Ammon's horn (tissue), 1 donor: ENCODE measurements around the gene TCF7L2.

Experiments
- DNase-seq: peaks from one replicate; pipeline ENCODE4 v3.0.0-alpha.2; 2016; ENCODE audit warnings: low spot score

TCF7L2 gene

DNA sequence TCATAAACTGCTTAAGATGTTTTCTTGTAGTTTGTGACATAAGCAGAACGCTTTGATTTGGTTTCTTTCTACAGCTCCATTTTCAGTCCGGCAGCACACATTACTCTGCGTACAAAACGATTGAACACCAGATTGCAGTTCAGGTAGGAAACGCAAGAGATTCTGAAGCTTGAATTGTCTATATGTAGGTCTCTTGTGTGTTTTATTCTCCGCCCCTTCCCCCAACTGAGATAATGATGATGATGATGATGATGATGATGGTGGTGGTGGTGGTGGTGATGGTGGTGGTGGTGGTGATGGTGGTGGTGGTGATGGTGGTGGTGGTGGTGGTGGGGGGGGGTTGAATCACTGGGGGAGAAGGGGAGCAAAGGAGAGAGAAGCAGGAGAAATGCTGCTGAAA lies 14.4 kb downstream of the TCF7L2 start:
- DNase-seq, result no peak

DNA sequence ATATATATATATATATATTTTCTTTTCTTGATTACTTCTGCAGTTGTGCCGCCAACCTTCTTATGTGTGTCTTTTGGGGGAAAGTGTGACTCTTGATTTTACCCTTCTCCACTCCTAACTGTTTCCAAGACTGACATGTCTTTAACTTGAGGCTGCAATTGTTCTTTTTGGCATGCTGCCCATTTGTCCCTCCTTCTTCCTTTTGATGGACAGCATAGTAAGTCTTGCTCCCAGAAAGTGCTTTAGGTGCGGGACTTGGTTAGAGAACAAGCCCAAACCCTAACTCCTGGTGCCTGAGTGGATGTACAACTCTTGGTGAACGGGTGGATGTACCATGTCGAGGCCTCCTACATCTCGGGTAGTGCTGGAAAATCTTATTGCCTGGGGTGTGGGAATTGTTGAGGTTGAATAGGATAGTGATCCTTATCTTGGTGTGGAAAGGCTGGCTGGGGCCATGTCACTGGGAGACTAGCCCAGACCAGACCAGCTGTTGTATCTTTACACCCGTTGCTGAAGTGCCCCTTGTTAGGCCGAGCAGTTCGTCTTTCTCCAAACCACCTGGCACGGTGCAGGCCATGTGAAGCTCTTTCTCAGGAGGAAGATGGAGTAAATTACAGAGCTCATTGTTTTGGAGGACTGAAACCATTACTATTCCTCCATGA lies 16.3 kb downstream of the TCF7L2 start:
- no peak for DNase-seq

DNA sequence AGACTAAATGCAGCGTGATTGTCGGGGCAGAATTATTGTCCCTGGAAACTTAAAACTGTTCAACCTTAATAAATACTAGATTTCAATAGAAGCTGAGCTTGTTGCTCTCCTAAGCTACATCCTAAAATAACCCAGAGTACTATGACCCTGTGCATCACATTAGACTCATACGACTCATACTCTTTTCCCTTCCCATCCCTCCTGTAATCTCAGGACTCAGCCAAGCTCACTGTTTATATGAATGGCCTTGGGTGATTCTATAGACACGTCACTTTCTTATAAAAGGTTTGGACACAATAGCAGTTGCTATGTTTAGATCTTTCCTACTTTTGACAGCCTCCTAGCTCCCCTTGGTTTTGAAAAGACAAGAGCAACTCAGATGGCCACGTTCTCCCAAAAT lies 17.2 kb downstream of the TCF7L2 start:
- DNase-seq, result no peak

DNA sequence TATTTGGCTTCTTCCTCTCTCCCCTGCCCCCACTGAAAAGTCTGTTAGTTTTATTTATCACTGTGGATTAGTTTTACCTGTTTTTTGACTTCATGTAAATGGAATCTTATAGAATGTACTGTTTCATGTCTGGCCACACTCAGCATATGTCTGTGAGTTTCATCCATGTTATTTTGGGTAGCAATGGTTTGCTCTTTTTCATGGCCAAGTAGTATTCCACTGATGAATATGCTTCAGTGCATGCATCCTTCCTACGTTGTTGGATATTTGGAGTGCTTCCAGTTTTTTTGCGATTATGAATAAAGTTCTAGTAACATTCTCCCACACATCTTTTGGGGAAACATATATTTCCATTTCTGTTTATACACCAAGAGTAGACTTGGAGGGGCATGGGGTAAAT lies 19.1 kb downstream of the TCF7L2 start:
- DNase-seq, result no peak

DNA sequence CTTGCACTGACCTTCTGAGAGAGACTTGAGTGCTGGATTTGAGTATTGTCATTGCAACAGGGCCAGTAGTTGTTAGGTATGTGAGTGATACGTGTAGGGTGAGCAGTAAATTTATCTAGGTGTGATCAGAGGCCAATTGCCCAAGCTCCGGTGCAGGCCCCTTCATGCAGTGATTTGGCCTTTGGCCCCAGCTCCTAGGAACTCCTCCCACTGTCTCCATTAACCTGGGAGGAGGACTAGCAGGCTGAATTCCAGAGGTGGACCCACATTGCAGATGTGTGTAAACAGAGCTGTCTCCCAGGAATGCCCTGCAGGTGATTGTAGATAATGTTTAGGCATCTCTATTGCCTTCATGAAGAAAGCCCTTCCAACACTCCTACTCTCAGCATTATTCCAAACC lies 19.5 kb downstream of the TCF7L2 start:
- DNase-seq, result no peak

DNA sequence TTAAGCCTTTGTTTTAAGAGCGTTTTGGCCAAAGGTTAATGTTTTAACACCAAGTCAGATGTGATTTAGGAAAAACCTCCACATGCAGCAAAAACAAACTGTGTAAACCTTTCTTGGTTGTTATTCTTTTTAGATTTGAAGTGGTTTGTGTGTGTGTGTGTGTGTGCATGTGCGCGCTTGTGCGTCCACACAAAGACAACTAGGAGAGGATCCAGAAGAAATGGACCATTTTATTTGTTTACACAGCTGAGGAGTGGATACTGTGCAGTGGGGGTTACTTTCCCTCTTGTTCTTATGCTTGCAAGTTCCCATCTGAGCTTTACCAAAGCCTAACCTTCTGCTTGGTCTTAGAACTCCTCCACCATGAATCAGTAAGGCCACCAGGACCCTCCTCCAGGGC lies 20.0 kb downstream of the TCF7L2 start:
- DNase-seq, result no peak

DNA sequence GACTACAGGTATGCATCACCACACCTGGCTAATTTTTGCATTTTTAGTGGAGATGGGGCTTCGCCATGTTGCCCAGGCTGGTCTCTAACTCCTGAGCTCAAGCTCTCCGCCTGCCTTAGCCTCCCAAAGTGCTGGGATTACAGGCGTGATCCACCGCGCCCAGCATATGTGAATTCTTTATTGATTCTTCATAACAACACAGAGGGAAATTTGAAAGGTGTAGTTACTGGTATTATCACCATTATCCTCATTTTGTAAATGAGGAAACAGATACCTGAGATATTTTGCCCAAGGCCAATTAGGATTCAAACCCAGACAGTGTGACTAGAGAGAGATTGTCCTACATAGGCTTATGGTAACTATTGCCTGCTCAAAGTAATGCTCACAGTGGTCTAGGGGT lies 22.6 kb downstream of the TCF7L2 start:
- no peak for DNase-seq

DNA sequence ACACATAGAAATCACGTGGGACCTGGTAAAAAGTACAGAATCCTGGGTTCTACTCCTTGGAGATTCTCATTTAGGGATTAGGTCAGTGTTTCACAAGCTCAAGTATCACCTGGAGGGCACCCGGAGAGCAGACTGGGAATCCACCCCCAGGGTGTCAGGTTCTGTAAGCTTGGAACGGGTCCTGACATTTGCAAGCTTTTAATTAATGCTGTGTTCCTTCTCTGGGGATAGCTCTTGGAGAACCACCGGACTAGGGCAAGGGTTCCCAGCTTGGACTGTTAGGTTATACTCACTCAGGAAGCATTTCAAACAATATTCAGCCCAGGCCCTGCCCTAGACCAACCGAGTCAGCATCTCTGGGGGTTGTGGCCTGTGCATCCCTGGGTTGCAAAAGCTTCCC lies 23.0 kb downstream of the TCF7L2 start:
- no peak for DNase-seq

DNA sequence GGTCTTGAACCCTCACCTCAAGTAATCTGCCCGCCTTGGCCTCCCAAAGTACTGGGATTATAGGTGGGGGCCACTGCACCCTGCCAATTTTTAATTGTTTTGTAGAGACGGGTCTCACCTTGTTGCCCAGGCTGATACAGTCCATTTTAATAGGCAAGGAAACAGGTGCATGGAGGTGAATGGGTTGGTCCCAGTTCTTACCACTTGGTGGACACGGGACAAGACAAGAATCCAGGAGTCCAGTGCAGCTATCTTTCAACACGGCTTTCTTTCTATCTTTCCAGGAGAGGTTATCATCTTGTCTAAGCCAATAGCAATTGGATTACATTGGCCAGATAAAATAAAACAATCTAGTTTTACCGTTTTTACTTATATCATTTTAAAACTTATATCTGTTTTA lies 23.8 kb downstream of the TCF7L2 start:
- DNase-seq, result no peak

DNA sequence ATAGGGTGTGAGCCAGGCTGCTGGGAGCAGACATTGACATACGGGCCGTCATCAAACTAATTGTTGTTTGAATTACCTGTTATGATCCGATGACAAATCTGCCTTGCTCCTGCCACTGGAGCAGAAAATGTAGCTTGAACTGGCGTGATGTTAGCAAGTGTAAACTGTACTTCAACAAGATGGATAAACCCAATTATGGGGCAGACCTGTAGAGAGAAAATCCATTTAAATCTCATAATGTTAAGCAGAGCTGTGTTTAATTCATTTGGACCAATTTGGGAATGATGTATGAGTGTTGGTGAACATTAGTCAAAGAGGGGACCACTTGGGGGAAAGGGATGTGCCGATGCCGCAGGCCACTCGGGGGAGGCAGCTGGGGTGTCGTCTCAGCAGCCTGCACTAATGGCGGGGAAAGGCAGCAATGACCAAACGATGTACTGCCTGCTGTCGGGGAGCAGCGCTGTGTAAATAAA lies 27.4 kb downstream of the TCF7L2 start:
- no peak for DNase-seq

DNA sequence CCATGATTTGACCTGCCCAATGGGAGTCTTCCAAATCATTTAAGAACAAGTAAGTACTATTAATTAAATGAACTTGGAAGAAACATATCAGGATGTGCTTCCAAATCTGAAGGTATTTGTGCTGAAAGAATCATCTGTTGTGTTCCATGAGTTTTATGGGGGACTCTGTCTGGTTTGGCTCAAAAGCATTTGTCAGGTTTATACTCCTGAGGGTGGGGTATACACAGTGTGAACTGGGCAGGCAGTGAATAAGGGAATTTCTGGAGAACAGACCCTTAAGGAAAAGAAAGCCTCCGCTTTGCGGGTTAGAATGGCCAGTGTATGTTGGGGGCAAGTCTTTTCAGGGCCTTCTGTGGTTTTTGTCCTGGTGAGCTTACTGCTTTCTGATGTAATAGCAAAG lies 29.9 kb downstream of the TCF7L2 start:
- DNase-seq, result no peak

DNA sequence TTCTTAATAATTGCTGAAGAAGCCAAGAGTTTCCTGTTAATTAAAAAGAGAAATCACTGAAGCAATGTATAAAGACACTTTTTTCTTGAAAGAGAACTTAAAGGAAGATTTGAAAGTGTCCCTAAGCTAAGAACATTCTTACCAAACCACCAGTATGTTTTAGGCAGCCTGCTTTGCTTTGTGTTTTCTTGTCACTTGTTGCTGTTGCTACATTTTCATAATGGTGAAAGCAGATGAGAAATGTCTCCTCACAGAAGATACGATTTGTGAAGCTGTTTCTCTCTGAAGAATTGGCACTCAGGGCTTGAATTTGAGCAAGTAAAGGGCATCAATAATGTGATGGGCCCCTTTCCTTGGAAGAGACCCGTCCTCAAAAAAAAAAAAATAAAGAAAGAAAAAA lies 30.9 kb downstream of the TCF7L2 start:
- DNase-seq, result no peak

DNA sequence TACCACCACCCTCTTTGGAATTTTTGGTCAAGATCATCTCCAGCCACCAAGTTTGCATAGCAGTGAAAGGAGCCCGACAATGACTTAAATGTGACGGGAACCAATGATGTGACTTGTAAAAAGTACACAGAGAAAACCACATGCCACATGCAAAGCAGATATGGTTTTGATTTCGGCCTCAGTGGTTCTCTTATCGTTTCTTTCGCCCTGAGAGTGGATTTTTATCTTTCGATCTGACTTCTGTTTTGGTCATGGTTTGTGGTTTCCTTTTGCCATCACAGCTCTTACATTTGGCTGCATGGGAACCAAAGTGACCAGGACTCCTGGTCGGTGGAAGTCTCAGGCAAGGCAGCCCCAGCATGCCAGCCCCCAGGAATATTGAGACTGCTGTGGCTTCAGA lies 31.5 kb downstream of the TCF7L2 start:
- DNase-seq, result no peak

DNA sequence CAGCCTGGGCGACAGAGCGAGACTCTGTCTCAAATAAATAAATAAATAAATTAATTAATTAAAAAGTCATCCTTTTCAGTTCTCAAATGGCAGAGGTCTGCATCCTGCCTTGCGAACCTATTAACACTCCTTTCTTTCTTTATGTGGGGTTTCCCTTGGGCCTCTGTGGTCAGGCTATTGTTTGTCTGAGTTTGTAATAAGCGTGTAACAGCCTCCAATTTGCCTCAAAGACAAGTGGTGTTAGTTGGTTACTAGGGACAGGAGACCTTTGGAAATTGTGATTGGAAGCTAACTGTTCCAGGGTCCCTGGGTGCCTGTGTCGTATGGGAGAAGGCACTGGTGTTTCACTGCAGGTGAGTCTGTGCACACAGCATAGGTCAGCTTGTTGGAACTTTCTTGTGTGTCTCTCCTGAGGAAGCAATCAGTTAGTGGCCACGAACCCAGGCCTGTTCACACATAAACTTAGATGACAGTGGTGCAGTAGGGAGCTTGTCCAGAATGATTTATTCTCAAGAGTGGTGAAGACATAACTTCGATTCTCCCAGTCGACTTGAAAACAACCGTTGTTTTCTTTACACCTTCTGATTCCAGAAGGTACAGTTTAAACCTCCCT lies 33.5 kb downstream of the TCF7L2 start:
- DNase-seq, result no peak

DNA sequence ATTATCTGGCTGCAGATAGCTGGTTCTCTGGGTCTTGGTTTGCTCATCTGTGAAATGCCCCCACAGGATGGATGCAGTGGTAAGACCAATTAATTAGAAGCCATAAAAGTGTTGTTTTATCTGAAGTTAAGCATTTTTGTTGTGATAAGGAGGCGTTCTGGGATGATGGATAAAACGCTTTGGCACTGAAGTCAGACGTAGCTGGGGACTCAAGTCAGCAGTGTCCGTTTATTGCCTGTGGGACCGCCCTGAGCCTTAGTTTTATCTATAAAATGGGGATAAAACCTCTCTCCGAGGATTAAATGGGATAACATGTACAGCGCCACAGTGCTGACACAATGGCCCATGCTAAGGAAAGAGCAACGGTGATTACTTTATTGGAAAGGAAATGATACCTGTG lies 34.7 kb downstream of the TCF7L2 start:
- DNase-seq, result no peak

DNA sequence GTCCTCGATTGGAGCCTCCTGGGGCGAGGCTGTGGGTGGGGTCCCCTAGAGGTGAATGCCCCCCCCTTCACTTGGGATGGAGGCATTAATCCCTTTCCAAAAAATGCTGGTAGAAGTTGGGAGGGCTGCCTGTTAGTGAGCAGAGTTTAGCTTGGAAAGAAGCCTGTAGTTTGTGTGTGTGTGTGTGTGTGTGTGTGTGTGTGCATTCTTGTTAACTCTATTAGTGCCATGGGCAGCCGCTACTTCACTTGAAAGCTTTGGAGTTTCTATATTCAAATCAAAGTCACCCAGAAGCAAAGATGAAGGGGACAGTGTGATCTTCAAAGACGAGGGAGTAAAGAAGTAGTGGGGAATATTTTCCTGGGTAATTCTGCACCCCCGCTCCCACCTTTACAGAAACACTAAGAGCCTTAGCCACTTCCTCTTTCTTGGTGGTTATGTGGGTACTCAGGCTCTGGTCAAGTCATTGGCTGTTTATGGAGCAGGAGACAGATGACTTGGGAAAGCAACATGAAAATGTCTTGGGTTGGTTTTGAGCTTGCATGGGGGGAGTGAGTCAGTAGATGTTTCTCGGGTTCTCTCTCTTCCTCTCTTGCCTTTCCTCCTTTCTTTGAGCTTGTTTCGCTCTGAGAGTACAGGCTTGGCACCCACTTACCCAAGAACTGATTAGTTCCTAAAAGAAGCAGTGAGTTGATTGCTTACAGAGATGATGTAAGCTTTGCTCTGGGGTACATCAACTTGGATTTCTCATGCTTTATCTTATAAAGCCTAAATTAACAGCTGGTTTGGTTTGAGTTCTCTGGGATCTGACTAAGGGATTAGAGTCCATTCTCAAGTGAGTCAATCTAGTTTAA lies 35.9 kb downstream of the TCF7L2 start:
- peak; percentile 35 for DNase-seq

DNA sequence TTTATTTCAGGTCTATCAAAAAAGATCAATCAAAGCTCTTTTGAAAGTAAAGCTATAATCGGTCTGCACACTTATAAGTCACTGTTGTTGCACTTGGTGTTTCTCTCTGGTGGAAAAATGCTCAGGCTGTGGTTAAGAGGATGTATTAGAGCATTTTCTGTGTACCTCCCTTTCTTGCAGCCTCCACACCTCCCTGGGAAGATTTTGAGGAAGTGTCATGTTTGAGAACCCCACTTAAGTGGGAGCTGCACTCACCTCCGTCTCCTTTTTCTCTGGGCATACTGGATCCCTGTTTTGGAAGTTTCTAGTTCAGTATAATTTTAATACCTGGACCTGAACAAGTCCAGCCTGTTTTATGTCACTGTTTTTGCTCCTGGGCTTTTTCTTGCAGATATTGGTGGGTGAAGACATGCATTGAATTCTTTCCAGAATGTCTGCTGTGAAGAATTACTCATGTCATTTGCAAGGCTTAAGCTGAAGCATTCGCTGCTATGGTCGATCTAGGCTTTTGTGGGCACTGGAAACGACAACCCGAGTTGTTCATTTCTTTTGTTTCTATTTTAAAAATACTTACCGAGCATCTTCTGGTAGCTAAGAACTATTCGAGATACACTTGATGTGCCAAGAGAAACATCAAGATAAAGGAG lies 36.6 kb downstream of the TCF7L2 start:
- DNase-seq, result no peak

DNA sequence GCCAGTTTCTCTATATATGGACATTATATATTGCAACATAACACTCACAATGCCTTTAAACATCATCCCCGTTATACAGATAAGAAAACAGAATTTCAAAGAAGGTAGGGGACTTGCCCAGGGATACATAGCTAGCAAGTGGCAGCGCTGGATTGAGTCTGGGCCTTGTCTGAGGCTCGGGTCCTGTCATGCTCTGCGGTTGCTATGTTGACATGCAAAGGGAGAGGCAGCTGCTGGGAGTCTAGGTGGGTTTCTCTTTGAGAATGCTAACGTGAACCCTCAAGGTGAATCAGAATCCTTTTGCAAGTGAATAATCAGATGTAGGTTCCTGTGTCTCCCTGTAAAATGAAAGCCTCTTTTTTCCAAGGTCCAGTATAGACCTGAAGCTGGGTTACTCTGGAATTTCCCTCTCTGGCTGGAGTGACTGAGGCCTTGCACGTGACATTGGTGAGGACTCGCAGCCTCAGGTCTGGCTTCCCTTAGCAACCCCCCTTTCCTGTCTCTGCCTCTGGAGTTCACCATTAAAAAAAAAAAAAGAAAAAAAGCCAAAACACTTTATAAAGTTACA lies 38.9 kb downstream of the TCF7L2 start:
- DNase-seq, result no peak

DNA sequence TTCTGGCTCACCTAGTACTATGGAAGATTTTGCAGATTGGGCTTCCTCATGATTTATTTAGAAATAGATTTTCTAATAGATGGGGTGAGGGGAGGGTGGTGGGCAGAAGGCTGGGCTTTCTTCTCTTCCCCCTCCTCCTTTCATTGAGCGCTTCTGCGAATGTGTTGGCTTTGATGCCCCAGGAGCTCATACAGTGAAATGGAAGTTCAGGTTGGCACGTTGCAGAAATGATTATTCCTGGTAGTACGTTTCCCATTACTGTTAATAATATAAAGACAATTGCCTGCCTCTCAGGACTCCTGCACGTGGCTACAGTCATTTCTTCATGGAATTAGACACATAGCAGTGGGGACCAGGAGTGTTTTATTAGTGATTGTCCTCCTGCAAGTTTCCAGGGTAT lies 39.8 kb downstream of the TCF7L2 start:
- no peak for DNase-seq

DNA sequence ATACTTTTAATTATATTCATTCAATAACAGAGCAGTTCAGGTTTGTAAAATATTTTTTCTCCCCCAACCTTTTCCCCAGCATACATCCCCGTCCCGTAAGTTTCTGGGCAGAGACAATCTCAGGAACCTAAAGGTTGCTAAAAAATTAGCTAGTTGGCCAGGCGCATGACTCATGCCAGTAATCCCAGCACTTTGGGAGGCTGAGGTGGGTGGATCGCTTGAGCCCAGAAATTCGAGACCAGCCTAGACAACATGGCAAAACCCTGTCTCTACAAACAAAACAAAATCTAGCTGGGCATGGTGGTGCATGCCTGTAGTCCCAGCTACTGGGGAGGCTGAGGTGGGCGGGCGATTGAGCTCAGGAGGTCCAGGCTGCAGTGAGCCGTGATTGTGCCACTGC lies 40.2 kb downstream of the TCF7L2 start:
- no peak for DNase-seq

DNA sequence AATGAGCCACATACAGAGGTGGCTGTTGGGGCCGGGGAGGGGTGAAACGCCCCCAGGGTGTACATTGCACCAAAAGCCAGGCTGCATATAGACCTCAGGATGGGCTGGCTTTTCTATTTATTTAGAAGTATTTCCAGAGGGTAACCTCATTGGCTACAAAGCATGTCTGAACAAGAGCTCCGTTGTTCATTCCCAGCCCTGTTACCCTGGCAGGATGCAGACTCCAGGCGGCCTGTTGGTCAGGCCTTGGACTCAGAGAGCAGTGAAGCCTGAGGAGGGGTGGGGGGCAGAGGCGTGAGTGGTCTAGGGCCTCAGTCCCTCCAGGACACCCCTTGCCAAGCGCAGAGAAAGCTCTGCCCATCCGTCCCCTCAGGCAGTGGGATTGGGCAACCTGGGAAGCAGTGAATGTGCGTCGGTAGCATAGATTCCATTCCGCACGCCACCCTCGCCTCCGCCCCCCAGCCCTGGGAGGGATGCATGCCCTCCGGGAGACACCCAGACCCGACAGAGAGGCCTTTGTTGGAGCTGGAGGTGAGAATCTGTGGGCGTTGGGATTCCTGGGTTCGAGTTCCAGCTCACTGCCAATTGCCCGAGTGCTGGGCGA lies 41.9 kb downstream of the TCF7L2 start:
- peak; percentile 68 for DNase-seq

DNA sequence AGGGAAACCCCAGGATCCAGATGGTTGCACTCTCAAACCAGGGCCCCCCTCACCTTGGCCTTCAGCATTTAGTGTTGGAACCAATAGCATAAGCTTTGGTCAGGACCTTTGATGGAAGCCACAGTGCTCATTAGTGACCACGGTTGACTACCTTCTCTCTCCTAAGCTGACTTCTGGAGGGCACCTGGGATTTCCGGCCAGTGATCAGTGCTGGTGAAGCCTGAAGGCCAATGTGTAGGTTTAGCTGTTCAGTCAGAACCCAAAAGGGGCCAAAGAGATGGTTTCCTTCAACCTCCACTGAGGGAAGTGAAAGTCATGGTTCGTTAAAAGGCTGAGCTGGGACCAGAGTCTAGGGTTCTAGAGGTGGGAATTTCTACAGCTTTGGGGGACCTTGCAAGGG lies 46.4 kb downstream of the TCF7L2 start:
- DNase-seq, result no peak
